Activated CD4-positive, alpha-beta memory T cell treated with anti-CD3 and anti-CD28 coated beads for 36 hours (primary cell): Measurements from ENCODE around the gene BNIP5. TPM values are rescaled to one million over a fixed set of nuclear protein-coding genes. Genes with fewer than 3 reads are reported as not detected.

Experiments
- CTCF ChIA-PET: fragments of 350-600 bp; sonication (Branson Sonifier 250); formaldehyde crosslinking; loops from one replicate; lab custom pipeline; 2021; ENCODE audit warnings: antibody characterized with exemption, inconsistent platforms; lab: Charles Lee
- POLR2A ChIA-PET: fragments of 350-600 bp; sonication (Branson Sonifier 250); formaldehyde crosslinking; loops from one replicate; lab custom pipeline; 2021; ENCODE audit warnings: antibody characterized with exemption; lab: Charles Lee
- DNase-seq: peaks from one replicate; pipeline ENCODE4 v3.0.0-alpha.2; 2020
- H3K27ac Mint-ChIP-seq: one replicate; pipeline ENCODE4 v1.8.0; 2021; ENCODE audit warnings: mixed read lengths
- H3K27me3 Mint-ChIP-seq: one replicate; pipeline ENCODE4 v1.8.0; 2021; ENCODE audit warnings: mixed read lengths
- H3K36me3 Mint-ChIP-seq: one replicate; pipeline ENCODE4 v1.8.0; 2021; ENCODE audit warnings: mixed read lengths
- H3K4me1 Mint-ChIP-seq: one replicate; pipeline ENCODE4 v1.8.0; 2021; ENCODE audit warnings: low read depth, mixed read lengths
- H3K4me3 Mint-ChIP-seq: one replicate; pipeline ENCODE4 v1.8.0; 2021; ENCODE audit warnings: mild to moderate bottlenecking, mixed read lengths
- H3K9me3 Mint-ChIP-seq: one replicate; pipeline ENCODE4 v1.8.0; 2021; ENCODE audit warnings: mixed read lengths
- intact Hi-C: fragments of 100-400 bp; cut with micrococcal nuclease; formaldehyde crosslinking; loops from one replicate; pipeline ENCODE4 v1.15.1; 2023
- total RNA-seq, 2 experiments: library from RNA; stranded (reverse); gene quantifications; one replicate each; pipeline ENCODE4 v1.2.3, GENCODE V29; 2021

BNIP5 gene
- total RNA-seq, 2 experiments from 2014 or later: not detected

GRCh38 chr6:36301085-36301658, 35.5 kb downstream of the BNIP5 start:
- intact Hi-C loops: loop anchor here (10.0 kb wide), 1 partner anchor 176 kb away; no protein-coding TSS in a partner anchor
- peaks cover 14% of the 10 kb centered on the region for H3K27me3 Mint-ChIP-seq
- POLR2A ChIA-PET: no interaction called here
- peaks cover 4% of the 10 kb centered on the region for H3K4me1 Mint-ChIP-seq
- no peaks in the 10 kb centered on the region for H3K36me3 Mint-ChIP-seq
- CTCF ChIA-PET: interaction anchor here (1.0 to 8.7 kb wide), 4 partner anchors 12 to 197 kb away, joined by 5 to 160 read pairs (median 6); no protein-coding TSS in a partner anchor
- no peak for DNase-seq
- H3K9me3 Mint-ChIP-seq: no peaks in the 10 kb centered on the region
- no peak overlapping the region for H3K4me3 Mint-ChIP-seq
- H3K27ac Mint-ChIP-seq: no peak overlapping the region

- no peak overlapping the region for H3K4me3 Mint-ChIP-seq
- peaks cover 4% of the 10 kb centered on the region for H3K4me1 Mint-ChIP-seq
- H3K27me3 Mint-ChIP-seq: peaks cover 15% of the 10 kb centered on the region
- H3K27ac Mint-ChIP-seq: no peak overlapping the region
- ChIA-PET CTCF (interaction anchor here (1.5 kb wide), 1 partner anchor 62 kb away, joined by 3 read pairs; no protein-coding TSS in a partner anchor), POLR2A (interaction anchor here (0.6 kb wide), 1 partner anchor 61 kb away, joined by 3 read pairs; no protein-coding TSS in a partner anchor)
- intact Hi-C loops: no loop called here
- no peaks in the 10 kb centered on the region for H3K9me3 Mint-ChIP-seq
- DNase-seq: no peak
- no peaks in the 10 kb centered on the region for H3K36me3 Mint-ChIP-seq
These were observed 38.7 kb downstream of the BNIP5 start for GRCh38 chr6:36298027-36298426.

- ChIA-PET CTCF (interaction anchor here (0.8 to 1.5 kb wide), 3 partner anchors 63 to 158 kb away, joined by 3 to 4 read pairs (median 3); no protein-coding TSS in a partner anchor), POLR2A (interaction anchor here (0.6 kb wide), 1 partner anchor 61 kb away, joined by 3 read pairs; no protein-coding TSS in a partner anchor)
- intact Hi-C loops: no loop called here
- DNase-seq: no peak
- H3K27me3 Mint-ChIP-seq: peaks cover 15% of the 10 kb centered on the region
- H3K36me3 Mint-ChIP-seq: no peaks in the 10 kb centered on the region
- H3K9me3 Mint-ChIP-seq: no peaks in the 10 kb centered on the region
- H3K27ac Mint-ChIP-seq: no peak overlapping the region
- H3K4me1 Mint-ChIP-seq: peaks cover 2% of the 10 kb centered on the region
- H3K4me3 Mint-ChIP-seq: no peak overlapping the region
These were observed 39.2 kb downstream of the BNIP5 start for GRCh38 chr6:36297511-36297910.

DNA sequence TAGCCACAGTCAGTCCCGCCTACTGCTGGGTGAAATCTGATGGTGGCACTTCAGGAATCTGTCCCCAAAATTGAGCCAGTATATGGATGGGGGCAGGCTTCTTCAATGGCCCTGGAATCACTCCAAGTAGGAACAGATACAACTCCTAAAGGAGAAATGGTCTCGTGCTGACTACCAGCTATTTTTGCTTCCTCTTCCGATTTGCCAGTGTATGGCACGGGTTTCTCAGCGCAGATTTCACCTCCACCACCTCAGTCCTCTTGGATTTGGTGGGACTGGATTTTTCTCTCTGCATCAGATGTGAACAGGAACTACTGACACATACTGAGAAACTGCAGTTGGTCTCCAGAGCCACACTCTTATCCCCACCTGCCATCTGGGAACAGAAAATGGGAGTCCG, 39.6 kb downstream of the BNIP5 start:
- H3K4me3 Mint-ChIP-seq: no peak overlapping the region
- no peak for DNase-seq
- H3K4me1 Mint-ChIP-seq: no peaks in the 10 kb centered on the region
- intact Hi-C loops: no loop called here
- peaks cover 11% of the 10 kb centered on the region for H3K27me3 Mint-ChIP-seq
- no peak overlapping the region for H3K27ac Mint-ChIP-seq
- ChIA-PET POLR2A (no interaction called here), CTCF (interaction anchor here (0.8 to 1.4 kb wide), 4 partner anchors 11 to 159 kb away, joined by 3 to 5 read pairs (median 4); no protein-coding TSS in a partner anchor)
- H3K9me3 Mint-ChIP-seq: no peaks in the 10 kb centered on the region
- no peaks in the 10 kb centered on the region for H3K36me3 Mint-ChIP-seq

DNA sequence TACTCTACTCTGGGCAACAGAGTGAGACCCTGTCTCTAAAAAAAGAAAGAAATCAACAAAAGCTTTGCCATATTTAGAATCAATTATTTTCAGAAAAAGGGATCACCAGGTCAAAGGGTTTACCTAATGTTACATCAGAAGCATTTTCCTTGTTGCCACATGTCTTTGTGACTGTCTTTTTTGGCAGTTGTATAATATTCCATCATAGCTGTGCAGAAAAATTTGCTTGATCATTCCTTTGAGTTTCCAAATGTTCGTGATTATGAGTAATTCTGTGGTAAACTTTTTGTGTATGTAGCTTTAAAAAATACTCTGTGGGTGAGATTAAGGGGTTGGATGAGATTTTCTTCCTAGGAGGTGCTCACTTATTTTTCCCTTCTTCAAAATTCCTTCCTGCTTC, 40.4 kb downstream of the BNIP5 start:
- ChIA-PET POLR2A (no interaction called here), CTCF (interaction anchor here (1.2 to 1.4 kb wide), 3 partner anchors 10 to 64 kb away, joined by 4 to 5 read pairs (median 4); no protein-coding TSS in a partner anchor)
- Mint-ChIP-seq H3K4me1 (no peaks in the 10 kb centered on the region), H3K9me3 (no peaks in the 10 kb centered on the region), H3K27me3 (peaks cover 7% of the 10 kb centered on the region), H3K27ac (no peak overlapping the region), H3K36me3 (no peaks in the 10 kb centered on the region), H3K4me3 (no peak overlapping the region)
- intact Hi-C loops: no loop called here
- DNase-seq: no peak

DNA sequence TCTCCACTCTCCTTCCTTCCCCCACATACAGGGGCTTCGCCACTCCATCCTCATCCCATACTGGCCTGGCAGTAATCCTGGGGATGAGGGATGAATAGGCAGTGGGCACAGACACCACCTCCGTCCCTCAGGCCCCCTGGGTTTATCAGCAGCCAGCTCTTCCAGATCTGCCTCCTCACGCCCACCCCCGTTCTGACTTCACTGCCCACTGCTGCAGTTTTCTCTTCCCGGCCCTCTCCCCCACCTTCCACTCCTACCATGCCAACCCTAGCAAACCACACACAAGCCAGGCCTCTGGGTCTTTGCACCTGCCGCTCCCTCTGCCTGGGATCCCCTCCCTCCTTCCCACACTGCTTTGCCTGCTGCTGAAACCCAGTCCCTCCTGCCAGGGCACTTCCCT, 44.5 kb downstream of the BNIP5 start:
- peaks cover 1% of the 10 kb centered on the region for H3K27me3 Mint-ChIP-seq
- no peak overlapping the region for H3K4me3 Mint-ChIP-seq
- CTCF ChIA-PET: interaction anchor here (5.7 kb wide), 1 partner anchor 10 kb away, joined by 33 read pairs; no protein-coding TSS in a partner anchor
- POLR2A ChIA-PET: no interaction called here
- no peak overlapping the region for H3K27ac Mint-ChIP-seq
- peaks cover 8% of the 10 kb centered on the region for H3K4me1 Mint-ChIP-seq
- intact Hi-C loops: no loop called here
- H3K36me3 Mint-ChIP-seq: no peaks in the 10 kb centered on the region
- no peak for DNase-seq
- no peaks in the 10 kb centered on the region for H3K9me3 Mint-ChIP-seq

DNA sequence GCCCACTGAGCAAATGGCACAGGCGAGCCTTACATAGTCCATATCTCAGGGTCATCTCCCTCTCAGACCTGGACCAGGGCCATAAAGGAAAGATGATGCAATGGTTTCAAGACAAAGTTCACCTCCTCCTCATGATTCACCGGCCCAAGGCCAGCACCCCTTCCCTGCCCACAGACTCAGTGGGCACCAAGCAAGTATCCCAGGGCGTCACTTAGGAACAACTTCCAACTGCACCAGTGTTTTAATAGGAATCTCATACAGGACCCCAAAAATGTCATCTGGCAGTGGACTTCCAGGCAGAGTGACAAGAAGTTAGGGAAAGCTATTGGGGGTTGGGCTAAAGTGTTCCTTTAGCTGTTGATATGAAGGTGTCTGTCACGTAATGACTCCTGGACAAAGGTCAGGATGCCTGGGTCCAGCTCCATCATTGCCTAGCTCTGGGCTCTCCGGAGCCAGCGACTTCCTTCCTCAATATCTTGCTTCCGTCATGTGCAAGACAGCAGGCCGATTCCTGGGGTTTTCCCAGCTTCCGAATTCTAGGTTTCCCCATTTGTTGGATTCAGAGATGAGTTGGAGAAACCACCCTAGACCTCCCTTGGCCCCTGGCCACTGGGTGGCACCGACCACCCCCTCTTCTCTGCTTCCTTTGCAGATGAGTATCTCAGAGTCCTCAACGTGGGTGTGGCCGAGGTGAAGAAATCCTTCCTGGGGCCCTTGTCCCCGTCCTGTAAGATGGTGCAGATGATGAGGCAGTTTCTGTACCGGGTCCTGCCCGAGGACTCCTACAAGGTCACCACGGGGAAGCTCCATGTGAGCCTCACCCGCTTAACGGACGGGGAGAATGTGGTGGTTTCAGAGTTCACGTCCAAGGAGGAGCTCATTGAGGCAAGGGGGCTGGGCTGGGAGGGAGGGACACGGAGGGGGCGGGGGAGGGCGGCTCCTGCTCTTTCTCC, 45.7 kb downstream of the BNIP5 start:
- peaks cover 8% of the 10 kb centered on the region for H3K4me1 Mint-ChIP-seq
- DNase-seq: no peak
- POLR2A ChIA-PET: no interaction called here
- no peak overlapping the region for H3K27ac Mint-ChIP-seq
- CTCF ChIA-PET: interaction anchor here (5.7 kb wide), 1 partner anchor 11 kb away, joined by 33 read pairs; no protein-coding TSS in a partner anchor
- H3K27me3 Mint-ChIP-seq: peaks cover 5% of the 10 kb centered on the region
- H3K9me3 Mint-ChIP-seq: no peaks in the 10 kb centered on the region
- intact Hi-C loops: no loop called here
- no peaks in the 10 kb centered on the region for H3K36me3 Mint-ChIP-seq
- no peak overlapping the region for H3K4me3 Mint-ChIP-seq

DNA sequence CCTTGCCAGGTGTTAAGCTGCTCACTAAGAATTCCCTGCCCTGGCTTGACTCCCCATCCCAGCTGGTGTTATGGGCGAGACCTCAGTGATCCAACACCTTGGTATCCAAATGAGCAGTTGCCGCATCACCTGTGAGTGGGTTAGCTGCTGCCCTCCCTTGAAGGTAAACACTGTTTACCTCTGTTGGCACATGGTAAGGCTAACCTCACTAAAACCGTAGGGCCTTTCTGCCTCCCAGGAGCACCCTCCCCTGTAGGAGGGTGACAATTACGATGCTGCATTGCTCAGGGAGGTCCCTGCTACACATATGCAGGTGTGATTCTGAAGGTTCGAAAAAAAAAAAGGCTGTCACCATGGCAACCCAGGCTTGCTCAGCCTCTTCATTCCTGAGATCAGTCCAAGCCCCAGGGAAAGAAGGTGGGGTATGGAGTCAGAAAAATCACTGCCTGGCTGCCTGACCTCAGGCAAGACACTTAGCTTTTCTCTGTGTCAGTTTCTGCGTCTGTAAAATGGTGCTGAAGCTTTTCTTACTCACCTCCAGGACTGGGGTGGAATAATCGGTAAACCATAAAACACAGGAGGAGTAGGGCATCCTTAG, 47.3 kb downstream of the BNIP5 start:
- Mint-ChIP-seq H3K36me3 (no peaks in the 10 kb centered on the region), H3K27ac (no peak overlapping the region), H3K27me3 (peaks cover 13% of the 10 kb centered on the region), H3K9me3 (no peaks in the 10 kb centered on the region), H3K4me1 (peaks cover 8% of the 10 kb centered on the region), H3K4me3 (no peak overlapping the region)
- DNase-seq: no peak
- CTCF ChIA-PET: interaction anchor here (0.6 to 5.7 kb wide), 5 partner anchors 11 to 51 kb away, joined by 3 to 33 read pairs (median 3); no protein-coding TSS in a partner anchor
- POLR2A ChIA-PET: no interaction called here
- intact Hi-C loops: no loop called here

GRCh38 chr6:36286858-36287257, 49.8 kb downstream of the BNIP5 start:
- Mint-ChIP-seq H3K4me3 (no peak overlapping the region), H3K36me3 (no peaks in the 10 kb centered on the region), H3K4me1 (peaks cover 8% of the 10 kb centered on the region), H3K27ac (no peak overlapping the region), H3K9me3 (no peaks in the 10 kb centered on the region), H3K27me3 (peaks cover 26% of the 10 kb centered on the region)
- POLR2A ChIA-PET: no interaction called here
- no peak for DNase-seq
- CTCF ChIA-PET: interaction anchor here (1.8 to 2.2 kb wide), 3 partner anchors 10 to 54 kb away, joined by 4 to 10 read pairs (median 5); no protein-coding TSS in a partner anchor
- intact Hi-C loops: no loop called here

- H3K36me3 Mint-ChIP-seq: no peaks in the 10 kb centered on the region
- H3K9me3 Mint-ChIP-seq: no peaks in the 10 kb centered on the region
- H3K27ac Mint-ChIP-seq: no peak overlapping the region
- H3K4me3 Mint-ChIP-seq: no peak overlapping the region
- intact Hi-C loops: no loop called here
- ChIA-PET CTCF (interaction anchor here (1.8 to 2.2 kb wide), 3 partner anchors 11 to 55 kb away, joined by 4 to 10 read pairs (median 5); no protein-coding TSS in a partner anchor), POLR2A (no interaction called here)
- H3K4me1 Mint-ChIP-seq: peaks cover 8% of the 10 kb centered on the region
- DNase-seq: no peak
- peaks cover 30% of the 10 kb centered on the region for H3K27me3 Mint-ChIP-seq
These were observed 50.9 kb downstream of the BNIP5 start for GRCh38 chr6:36285797-36286196.

- Mint-ChIP-seq H3K9me3 (no peaks in the 10 kb centered on the region), H3K36me3 (no peaks in the 10 kb centered on the region), H3K4me3 (no peak overlapping the region), H3K27me3 (peaks cover 30% of the 10 kb centered on the region), H3K4me1 (peaks cover 7% of the 10 kb centered on the region), H3K27ac (no peak overlapping the region)
- no peak for DNase-seq
- intact Hi-C loops: no loop called here
- ChIA-PET POLR2A (no interaction called here), CTCF (interaction anchor here (1.8 to 1.9 kb wide), 2 partner anchors 11 to 56 kb away, joined by 4 to 5 read pairs; no protein-coding TSS in a partner anchor)
These were observed 51.5 kb downstream of the BNIP5 start for GRCh38 chr6:36285187-36285671.
